Measurements from ENCODE around the gene CYB5D1.
A peak's percentile ranks its signal among the peaks of the same experiment; 100 is the strongest.

CYB5D1 gene

DNA sequence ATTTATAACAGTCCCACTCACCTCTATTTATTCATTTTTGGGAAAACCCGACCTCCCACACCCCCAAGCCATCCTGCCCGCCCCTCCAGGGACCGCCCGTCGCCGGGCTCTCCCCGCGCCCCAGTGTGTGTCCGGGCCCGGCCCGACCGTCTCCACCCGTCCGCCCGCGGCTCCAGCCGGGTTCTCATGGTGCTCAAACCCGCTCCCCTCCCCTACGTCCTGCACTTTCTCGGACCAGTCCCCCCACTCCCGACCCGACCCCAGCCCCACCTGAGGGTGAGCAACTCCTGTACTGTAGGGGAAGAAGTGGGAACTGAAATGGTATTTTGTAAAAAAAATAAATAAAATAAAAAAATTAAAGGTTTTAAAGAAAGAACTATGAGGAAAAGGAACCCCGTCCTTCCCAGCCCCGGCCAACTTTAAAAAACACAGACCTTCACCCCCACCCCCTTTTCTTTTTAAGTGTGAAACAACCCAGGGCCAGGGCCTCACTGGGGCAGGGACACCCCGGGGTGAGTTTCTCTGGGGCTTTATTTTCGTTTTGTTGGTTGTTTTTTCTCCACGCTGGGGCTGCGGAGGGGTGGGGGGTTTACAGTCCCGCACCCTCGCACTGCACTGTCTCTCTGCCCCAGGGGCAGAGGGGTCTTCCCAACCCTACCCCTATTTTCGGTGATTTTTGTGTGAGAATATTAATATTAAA, 3.6 kb upstream of the CYB5D1 start:
- no peak overlapping the region for H3K4me3 ChIP-seq (ENCODE audit: low read depth, low read length)
- TF ChIP-seq, protein P1, sequence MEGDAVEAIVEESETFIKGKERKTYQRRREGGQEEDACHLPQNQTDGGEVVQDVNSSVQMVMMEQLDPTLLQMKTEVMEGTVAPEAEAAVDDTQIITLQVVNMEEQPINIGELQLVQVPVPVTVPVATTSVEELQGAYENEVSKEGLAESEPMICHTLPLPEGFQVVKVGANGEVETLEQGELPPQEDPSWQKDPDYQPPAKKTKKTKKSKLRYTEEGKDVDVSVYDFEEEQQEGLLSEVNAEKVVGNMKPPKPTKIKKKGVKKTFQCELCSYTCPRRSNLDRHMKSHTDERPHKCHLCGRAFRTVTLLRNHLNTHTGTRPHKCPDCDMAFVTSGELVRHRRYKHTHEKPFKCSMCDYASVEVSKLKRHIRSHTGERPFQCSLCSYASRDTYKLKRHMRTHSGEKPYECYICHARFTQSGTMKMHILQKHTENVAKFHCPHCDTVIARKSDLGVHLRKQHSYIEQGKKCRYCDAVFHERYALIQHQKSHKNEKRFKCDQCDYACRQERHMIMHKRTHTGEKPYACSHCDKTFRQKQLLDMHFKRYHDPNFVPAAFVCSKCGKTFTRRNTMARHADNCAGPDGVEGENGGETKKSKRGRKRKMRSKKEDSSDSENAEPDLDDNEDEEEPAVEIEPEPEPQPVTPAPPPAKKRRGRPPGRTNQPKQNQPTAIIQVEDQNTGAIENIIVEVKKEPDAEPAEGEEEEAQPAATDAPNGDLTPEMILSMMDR (IDR thresholded peaks at IDR 0.05; ENCODE audit: control insufficient read depth, extremely low read depth, insufficient read depth), result no peak
- DNase-seq (ENCODE audit: low read depth), result no peak

DNA sequence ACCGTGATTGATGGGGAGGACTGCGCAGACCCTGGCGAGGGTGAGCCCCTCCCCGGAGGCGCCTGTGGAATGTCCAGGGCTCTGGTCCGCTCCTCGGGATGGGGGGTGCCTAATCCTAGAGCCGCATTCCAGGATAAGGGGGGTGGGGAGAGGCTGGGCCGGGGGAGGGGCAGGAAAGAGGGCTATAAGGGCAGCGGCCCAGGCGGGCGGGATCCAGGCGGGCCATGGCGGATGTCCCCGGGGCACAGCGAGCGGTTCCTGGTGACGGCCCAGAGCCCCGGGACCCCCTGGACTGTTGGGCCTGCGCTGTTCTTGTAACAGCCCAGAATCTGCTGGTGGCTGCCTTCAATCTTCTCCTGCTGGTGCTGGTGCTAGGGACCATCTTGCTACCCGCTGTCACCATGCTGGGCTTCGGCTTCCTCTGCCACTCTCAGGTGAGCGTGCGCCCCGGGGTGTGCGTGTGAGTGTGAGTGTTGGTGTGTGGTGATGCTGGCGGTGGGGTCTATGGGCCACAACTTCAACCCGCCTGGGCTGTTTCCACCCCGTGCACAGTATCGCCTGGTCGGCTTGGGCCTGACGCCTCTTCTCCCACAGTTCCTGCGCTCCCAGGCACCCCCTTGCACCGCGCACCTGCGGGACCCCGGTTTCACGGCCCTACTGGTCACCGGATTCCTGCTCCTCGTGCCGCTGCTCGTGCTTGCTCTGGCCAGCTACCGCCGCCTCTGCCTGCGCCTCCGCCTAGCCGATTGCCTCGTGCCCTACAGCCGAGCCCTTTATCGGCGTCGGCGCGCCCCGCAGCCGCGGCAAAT, 2.7 kb upstream of the CYB5D1 start, which contains the start of gene TMEM88:
TSS of gene TMEM88 (plus strand) at position 216 of the 809 bp plus-strand sequence. CDS start at position 225, 9 bp downstream.
- no peak for DNase-seq (ENCODE audit: low read depth)
- TF ChIP-seq, protein P1 (IDR thresholded peaks at IDR 0.05; ENCODE audit: control insufficient read depth, extremely low read depth, insufficient read depth), result no peak
- H3K4me3 ChIP-seq (ENCODE audit: low read depth, low read length), result peak within 1 kb of the TSS; percentile 63

DNA sequence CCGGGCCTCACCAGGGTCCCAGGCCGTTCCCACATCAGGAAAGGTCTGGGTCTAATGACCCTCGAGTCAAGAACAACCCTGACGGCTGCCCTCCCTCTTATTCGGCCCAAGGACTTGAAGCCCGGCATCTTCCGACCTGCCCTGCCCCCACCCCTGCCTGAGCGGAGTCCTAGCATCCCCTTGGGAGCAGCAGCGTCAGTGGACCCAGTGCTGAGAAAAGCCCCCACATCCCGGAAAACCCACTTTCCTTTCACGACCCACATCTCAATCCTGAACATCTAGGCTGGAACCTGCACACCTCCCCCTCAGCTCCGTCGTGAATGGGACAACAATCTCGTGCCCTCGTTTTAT, 2.2 kb upstream of the CYB5D1 start:
- TF ChIP-seq, protein P1 (IDR thresholded peaks at IDR 0.05; ENCODE audit: control insufficient read depth, extremely low read depth, insufficient read depth), result no peak
- H3K4me3 ChIP-seq (ENCODE audit: low read depth, low read length), result peak overlapping the region; percentile 63
- no peak for DNase-seq (ENCODE audit: low read depth)

DNA sequence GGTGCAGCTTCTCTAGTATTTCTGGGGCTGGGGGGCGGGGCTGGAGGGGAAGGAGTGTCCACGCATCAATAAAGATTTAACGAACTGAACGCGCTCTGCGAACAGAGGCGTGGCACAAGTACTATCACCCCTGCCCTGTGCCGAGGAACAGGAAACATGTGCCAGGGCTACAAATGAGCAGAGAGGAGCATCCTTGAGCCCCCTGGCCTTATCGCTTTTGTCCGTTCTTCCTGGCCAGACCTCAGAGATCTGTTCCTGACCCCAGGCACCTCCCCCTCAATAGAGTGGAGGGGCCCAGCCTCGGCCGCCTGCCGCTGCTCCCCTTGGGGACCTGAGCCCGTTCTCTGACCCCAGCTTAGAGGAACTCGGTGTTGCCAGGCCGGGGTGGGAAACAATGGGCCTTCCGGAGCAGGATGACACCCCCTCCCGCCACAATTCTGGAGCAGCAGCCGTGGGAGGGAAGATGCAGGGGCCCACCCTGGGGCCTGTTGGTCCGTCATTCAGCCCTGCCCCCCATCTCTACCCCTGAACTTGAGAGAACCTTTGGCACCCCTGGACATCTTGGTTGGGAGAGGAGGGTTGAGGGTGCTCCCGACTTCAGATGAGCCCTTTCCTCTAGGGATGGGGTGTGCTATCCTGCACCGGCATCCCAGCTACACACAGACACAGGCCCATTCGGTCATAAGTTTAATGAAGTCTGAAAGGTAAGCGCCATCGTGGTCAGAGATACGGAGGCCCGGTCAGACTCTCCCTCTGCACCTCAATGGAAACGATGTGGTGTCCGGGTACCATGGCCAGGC, 1.6 kb upstream of the CYB5D1 start:
- TF ChIP-seq, protein P1 (IDR thresholded peaks at IDR 0.05; ENCODE audit: control insufficient read depth, extremely low read depth, insufficient read depth), result no peak
- DNase-seq (ENCODE audit: low read depth), result no peak
- peak overlapping the region; percentile 63 for H3K4me3 ChIP-seq (ENCODE audit: low read depth, low read length)

DNA sequence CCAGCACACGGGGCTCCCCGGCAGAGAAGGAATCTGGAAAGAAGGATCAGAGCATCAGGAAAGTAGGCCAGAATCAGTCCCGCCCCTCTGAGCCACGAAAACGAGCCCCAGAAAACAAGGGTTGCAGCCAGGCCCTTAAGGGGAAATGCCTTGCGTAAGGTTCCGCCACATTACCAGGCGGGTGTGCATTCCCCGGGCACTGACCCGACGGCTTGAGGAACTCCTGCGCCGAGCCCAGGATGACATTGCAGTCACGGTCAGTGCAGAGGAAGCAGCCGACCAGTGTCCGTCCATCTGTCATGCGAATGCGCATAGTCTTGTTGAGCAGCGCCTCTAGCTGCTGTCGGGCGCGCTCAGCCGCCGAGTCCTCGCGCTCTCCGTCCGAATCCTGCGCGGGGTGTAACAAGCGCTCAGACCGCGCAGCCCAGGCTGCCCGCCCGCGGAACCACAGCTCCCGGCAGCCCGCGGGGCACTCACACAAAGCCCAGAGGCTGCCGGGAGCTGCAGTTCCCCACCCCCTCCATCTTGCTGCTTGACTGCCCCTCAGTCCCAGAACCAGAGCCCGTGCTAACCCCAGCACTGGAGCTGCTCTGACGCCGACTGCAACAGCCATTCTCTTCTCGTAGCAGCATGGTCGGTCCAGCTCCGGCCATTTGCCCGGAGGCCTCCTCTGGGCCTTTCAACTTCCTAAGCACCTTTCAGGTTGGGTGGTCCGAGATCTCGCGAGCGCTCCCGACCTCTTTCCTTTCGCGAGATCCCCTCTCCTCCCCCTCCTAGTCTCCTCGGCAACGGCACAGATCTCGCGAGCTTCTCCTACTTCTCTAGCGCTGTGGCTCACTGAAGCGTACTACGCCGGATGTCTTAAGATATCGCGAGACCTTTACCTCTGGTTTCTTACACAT, 741 bp upstream of the CYB5D1 start, which contains the start of gene NAA38:
TSS of gene NAA38 (minus strand) at position 749 of the 902 bp plus-strand sequence. CDS start at position 653, 96 bp downstream.
- peak; percentile 99 for DNase-seq (ENCODE audit: low read depth)
- TF ChIP-seq, protein P1 (IDR thresholded peaks at IDR 0.05; ENCODE audit: control insufficient read depth, extremely low read depth, insufficient read depth), result peak; percentile 56
- H3K4me3 ChIP-seq (ENCODE audit: low read depth, low read length), result peak within 1 kb of the TSS; percentile 63

DNA sequence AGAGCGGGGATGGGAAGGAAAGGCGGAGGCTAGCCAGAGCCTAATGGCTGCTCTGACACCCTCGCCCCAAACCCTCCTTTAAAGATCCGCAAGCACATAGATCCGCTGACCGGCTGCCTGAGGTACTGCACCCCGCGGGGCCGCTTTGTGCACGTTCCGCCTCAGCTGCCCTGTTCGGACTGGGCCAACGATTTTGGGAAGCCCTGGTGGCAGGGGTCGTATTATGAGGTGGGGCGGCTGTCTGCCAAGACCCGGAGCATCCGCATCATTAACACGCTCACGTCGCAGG, 663 bp downstream of the CYB5D1 start:
- peak overlapping the region; percentile 63 for H3K4me3 ChIP-seq (ENCODE audit: low read depth, low read length)
- DNase-seq (ENCODE audit: low read depth), result no peak
- TF ChIP-seq, protein P1 (IDR thresholded peaks at IDR 0.05; ENCODE audit: control insufficient read depth, extremely low read depth, insufficient read depth), result peak; percentile 28; the same call in 1 of the 2 replicates

All from LNCaP clone FGC (cell line).